ENCODE measurements around the gene GPR31.

DNA sequence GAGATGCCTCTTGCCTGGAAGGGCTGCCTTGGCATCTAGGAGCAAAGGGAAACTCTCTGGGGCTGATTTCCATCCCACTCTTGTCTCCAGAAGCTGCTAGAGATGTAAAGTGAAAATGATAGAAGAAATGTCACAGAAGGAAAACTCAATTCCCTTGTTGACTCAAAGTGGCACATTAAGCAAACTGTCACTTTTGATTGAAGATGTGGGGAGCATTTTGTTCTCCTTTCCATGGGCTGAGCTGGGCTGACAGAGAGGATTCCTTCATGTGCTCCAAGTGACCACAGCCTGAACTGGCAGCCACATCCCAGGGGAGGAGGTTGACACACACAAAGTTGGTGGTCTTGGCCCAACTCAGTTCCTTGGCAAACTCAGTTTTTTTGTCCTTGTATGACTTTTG, 9.8 kb downstream of the GPR31 start:
- no peak for TF ChIP-seq POLR2AphosphoS5 (IDR thresholded peaks at IDR 0.05; ENCODE audit: borderline replicate concordance, low read depth, low read length)
- TF ChIP-seq EZH2 (IDR thresholded peaks at IDR 0.05): no peak
